GM12875 (cell line): ENCODE measurements around the gene CNTNAP5.

ENCODE experiments used
- H3K4me3 ChIP-seq: one replicate; pipeline ENCODE4 v1.5.1; 2011; ENCODE audit warnings: low read depth, low read length, control low read depth
- CTCF ChIP-seq: IDR thresholded peaks from 2 replicates; pipeline ENCODE4 v1.5.1; 2011; ENCODE audit warnings: low read depth, mild to moderate bottlenecking, control low read depth, inconsistent platforms, low read length, moderate library complexity, borderline replicate concordance; ENCODE audit not compliant: insufficient read depth

The CNTNAP5 gene

GRCh38 chr2:124314084-124314483 lies 289.0 kb downstream of the CNTNAP5 start:
- no peak for TF ChIP-seq CTCF
- H3K4me3 ChIP-seq = no peak overlapping the region

- no peak overlapping the region for H3K4me3 ChIP-seq
- no peak for TF ChIP-seq CTCF
Measured at GRCh38 chr2:124315221-124315880, 290.3 kb downstream of the CNTNAP5 start.

GRCh38 chr2:124316133-124316532 lies 291.0 kb downstream of the CNTNAP5 start:
- TF ChIP-seq CTCF = no peak
- H3K4me3 ChIP-seq = no peak overlapping the region

- H3K4me3 ChIP-seq = no peak overlapping the region
- no peak for TF ChIP-seq CTCF
Measured at GRCh38 chr2:124316881-124317605, 292.0 kb downstream of the CNTNAP5 start.

GRCh38 chr2:124317628-124318027 lies 292.5 kb downstream of the CNTNAP5 start:
- no peak for TF ChIP-seq CTCF
- H3K4me3 ChIP-seq = no peak overlapping the region

- no peak for TF ChIP-seq CTCF
- H3K4me3 ChIP-seq = no peak overlapping the region
Measured at GRCh38 chr2:124318913-124319312, 293.8 kb downstream of the CNTNAP5 start.

GRCh38 chr2:124319577-124319976 lies 294.5 kb downstream of the CNTNAP5 start:
- no peak for TF ChIP-seq CTCF

More at GRCh38 chr2:124319577-124319976, 294.5 kb downstream of the CNTNAP5 start:
- H3K4me3 ChIP-seq = no peak overlapping the region
